HG03108 (cell line): Measurements from ENCODE around the gene SEMA3F.
"Not testable (repeated sequence)": the region's sequence is repeated elsewhere in the genome, so short reads cannot be mapped to it uniquely, and the experiment has no call there.

Source experiments
- ATAC-seq: cut with Tn5 transposase; IDR thresholded peaks from one replicate; pipeline ENCODE4 v1.9.1; 2021; ENCODE audit warnings: moderate library complexity; ENCODE audit not compliant: unreplicated experiment

SEMA3F gene

GRCh38 chr3:50210176-50210509, 55.0 kb downstream of the SEMA3F start:
- no peak for ATAC-seq

DNA sequence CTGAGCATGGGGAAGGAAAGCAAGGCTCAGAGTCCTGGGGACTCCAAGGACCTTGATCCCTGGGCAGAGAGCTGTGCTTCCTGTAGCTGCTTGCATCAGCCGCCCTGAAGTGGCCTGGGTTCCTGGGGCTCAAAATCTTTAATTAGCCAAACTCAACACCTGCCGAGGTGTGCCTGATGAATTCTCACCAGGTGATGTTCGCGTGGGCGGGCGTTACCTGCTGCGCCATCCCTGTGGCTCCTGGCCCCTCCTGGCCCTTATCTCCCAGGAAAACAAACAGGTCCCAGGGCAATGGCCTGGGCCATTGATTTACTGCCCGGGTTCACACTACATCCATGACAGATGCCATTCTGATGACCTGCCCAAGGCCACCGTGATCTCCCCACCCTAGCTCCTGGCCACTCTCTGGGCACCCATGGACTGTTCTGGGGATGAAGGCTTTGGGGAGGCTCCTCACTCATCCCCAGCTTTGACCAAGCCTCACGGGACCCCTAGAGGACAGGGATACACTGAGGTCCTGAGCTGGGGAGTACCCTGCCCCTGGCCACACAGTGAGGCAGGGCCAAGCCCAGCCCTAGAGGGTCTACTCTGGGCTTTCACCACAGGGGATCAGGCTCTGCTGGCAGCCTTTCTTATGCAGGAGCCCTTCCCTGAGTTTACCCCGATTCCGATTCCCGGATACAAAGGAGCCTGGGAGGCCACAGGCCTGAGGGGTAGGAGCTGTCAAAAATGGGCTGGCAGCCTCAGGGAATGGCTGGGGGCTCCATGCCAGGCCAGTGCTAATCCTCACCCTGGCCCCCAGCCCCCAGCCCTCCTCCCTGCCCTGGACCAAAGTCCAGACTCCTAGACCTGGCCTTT, 55.6 kb downstream of the SEMA3F start:
- ATAC-seq, result no peak

- not testable (repeated sequence) for ATAC-seq
Measured at GRCh38 chr3:50211368-50211717, 56.2 kb downstream of the SEMA3F start.

- no peak for ATAC-seq
Measured at GRCh38 chr3:50211930-50212329, 56.8 kb downstream of the SEMA3F start.

DNA sequence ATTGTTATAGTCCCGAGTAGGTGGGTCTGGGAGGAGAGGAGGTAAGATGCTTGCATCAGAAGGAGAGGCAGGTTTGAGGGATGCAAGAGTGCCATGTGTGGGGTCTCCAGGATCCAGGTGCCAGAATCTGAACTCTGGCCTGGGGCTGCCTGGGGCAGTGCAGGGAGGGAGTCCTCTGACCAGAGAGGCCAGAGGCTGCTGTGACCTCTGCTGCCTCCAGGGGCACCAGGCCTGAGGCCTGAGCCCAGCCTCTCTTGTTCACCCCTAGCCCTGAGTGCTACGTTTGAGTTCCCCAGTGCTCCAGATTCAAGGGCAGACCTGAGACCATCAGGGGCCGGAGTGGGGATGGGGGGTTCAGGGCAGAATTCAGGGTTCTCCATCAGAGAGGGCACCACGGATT, 57.4 kb downstream of the SEMA3F start:
- no peak for ATAC-seq

GRCh38 chr3:50212971-50213370, 57.8 kb downstream of the SEMA3F start:
- no peak for ATAC-seq

- ATAC-seq, result no peak
Measured at GRCh38 chr3:50213373-50213772, 58.2 kb downstream of the SEMA3F start.

DNA sequence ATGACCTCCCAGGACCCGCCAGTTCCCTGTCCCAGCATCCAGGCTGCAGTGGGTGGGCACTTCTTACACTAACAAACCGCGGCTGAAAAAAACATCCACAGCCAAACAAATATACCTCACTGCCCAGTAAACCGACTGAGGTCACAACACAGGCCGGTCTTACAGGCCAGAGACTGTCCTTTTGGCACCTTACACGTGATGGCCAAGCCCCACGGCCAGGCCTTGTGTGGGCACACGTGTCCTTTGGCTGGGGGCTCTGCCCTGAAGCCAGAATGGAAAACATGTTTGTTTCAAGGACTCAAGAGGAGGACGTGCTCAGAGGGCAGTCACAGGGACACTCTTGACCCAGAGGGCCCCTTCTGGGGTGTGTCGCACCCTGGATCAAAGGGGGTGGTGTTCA, 59.7 kb downstream of the SEMA3F start:
- no peak for ATAC-seq

DNA sequence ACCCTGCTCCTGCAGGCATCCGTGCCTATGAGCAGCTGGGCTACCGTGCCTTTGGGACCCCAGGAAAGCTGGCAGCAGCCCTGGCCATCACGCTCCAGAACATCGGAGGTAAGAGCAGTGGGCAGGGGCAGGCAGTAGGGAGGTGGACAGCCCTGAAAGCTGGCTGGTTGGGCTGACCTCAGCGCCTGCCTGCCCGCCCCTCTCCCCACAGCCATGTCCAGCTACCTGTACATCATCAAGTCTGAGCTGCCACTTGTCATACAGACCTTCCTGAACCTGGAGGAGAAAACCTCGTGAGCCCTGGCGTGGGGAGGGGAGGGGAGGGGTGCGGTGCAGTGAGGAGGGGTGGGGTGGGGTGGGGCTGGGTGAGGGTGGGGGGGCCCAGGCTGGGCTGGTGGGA, 60.4 kb downstream of the SEMA3F start:
- no peak for ATAC-seq

DNA sequence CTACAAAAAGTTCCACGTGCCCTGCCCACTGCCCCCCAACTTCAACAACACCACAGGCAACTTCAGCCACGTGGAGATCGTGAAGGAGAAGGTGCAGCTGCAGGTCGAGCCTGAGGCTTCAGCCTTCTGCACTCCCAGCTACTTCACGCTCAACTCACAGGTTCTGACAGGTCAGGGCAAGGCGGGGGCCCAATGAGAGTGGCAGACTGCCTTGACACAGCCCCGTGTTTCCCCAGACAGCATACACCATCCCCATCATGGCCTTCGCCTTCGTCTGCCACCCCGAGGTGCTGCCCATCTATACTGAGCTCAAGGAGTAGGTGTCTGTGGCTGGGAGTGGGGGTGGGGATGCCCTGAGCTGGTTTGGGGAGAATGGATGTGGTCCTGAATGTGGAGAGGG, 62.6 kb downstream of the SEMA3F start:
- ATAC-seq, result no peak

DNA sequence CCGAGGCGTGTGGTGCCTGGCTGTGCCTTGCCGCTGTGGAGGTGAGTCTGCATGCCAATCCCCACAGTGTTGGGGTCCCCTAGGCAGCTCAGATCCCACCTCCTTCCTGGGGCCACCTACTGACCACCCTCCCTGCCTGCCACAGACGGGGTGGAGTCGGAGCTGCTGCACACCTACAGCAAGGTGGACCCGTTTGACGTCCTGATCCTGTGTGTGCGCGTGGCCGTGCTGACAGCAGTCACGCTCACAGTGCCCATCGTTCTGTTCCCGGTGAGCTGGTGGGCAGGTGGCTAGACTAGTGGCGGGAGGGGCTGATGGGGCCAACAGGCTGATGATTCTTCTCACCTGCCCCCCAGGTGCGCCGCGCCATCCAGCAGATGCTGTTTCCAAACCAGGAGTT, 63.3 kb downstream of the SEMA3F start:
- ATAC-seq, result no peak

- no peak for ATAC-seq
Measured at GRCh38 chr3:50219285-50219684, 64.2 kb downstream of the SEMA3F start.

- no peak for ATAC-seq
Measured at GRCh38 chr3:50220109-50220508, 65.0 kb downstream of the SEMA3F start.

DNA sequence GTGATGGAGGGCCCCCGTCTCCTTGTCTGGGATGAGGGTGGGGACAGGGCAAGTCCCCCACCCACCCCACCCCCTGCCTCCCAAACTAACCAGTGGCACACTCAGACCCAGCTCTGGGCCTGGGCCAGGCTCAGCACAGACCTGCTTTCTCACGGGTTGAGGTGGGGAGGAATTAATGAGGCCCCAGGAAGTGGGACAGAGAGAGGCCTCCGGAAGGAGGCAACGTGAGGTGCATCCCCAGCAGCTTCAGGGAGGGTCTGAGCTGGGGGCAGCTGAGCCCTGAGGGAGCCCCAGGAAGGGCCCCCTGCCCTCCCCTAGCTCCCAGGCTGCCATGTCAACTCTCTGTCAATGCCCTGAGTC, 65.9 kb downstream of the SEMA3F start:
- ATAC-seq, result no peak

GRCh38 chr3:50221411-50222168, 66.5 kb downstream of the SEMA3F start:
- no peak for ATAC-seq

DNA sequence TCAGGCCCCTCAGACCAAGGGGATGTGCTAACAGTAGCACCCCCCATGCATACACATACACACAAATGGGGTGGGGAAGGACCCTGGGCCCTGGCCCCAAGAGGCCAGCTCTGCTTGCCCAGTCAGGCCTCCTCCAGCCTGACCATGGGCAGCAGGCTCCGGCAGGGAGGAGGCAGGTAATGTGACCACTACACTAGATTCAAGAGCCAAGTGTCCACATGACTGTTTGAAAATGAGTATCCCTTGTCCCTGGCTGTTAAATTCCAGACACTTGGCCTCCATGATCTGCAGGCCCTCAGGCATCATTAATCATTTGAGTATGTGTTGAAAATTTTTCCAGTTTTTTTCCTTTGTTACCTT, 67.0 kb downstream of the SEMA3F start:
- no peak for ATAC-seq

DNA sequence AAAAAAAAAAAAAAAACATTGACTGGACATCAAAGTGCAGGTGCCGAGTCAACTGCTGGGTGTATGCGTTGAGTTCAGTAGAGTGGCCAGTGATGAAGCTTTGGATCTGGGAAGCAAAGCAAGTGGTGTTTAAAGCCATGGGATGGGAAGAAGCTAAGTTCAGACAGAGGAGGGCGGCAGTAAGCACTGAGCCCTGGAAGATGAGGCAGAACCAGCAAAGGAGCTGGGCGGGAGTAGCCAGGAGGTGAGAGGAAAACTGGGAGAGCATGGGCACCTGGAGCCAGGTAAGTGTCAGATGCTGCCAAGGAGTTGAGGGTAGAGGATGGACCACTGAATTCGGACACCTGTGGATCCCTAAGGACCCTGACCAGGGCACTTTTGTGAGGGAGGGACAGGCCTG, 69.5 kb downstream of the SEMA3F start:
- no peak for ATAC-seq

- peak; percentile 8 for ATAC-seq
Measured at GRCh38 chr3:50226888-50227389, 71.8 kb downstream of the SEMA3F start.

- ATAC-seq, result peak; percentile 87
Measured at GRCh38 chr3:50227390-50228183, 72.5 kb downstream of the SEMA3F start.

DNA sequence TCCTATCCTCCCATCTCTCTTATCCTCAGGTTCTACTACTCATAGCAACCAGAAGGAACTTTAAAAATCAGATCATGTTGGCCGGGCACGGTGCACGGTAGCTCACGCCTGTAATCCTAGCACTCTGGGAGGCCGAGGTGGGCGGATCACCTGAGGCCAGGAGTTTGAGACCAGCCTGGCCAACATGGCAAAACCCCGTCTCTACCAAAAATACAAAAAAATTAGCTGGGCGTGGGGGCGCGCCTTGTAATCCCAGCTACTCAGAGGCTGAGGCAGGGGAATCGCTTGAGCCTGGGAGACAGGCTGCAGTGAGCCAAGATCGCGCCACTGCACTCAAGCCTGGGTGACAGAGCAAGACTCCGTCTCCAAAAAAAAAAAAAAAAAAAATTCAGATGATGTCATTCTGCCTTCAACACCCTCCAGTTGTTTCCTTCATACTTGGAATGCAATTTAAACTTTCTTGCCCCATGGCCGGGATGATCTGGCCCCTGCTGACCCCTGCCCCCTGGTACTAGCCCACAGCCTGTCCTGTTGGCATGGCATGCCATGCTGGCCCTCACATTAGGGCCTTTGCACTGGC, 73.2 kb downstream of the SEMA3F start:
- not testable (repeated sequence) for ATAC-seq

GRCh38 chr3:50229490-50229889, 74.4 kb downstream of the SEMA3F start:
- no peak for ATAC-seq
